A549 (cell line): Measurements from ENCODE around the gene LPCAT1. TPM values are rescaled to one million over a fixed set of nuclear protein-coding genes. Genes with fewer than 3 reads are reported as not detected.

Experiments
- ATAC-seq, 2 experiments: fragments of 200-7000 bp in 1 of 2; fragments of >200 bp in 1 of 2; cut with Nextera tagmentation in 1 of 2; cut with Tn5 transposase in 1 of 2; 3 replicates each; pipeline versions ENCODE4 v1.8.0 to v1.9.1; 2018 to 2020; ENCODE audit warnings: mild to moderate bottlenecking in 1 of 2, moderate library complexity in 1 of 2
- CTCF ChIA-PET: fragments of 300-600 bp; sonication (Branson Sonifier 250); formaldehyde crosslinking; extraction: SDS; loops from one replicate; lab custom pipeline; 2021; ENCODE audit warnings: antibody characterized with exemption, inconsistent platforms; lab: Yijun Ruan, JAX
- POLR2A ChIA-PET: fragments of 350-600 bp; formaldehyde crosslinking; extraction: SDS; loops from one replicate; lab custom pipeline; 2021; ENCODE audit warnings: antibody characterized with exemption, inconsistent platforms; lab: Yijun Ruan, JAX
- DNase-seq, 2 experiments: peaks; one replicate each; pipeline versions ENCODE4 v3.0.0 to v3.0.0-alpha.2; 2011 to 2016; ENCODE audit warnings: low read depth in 1 of 2, low spot score in 1 of 2
- FAIRE-seq: peaks from 2 replicates; lab custom pipeline; 2011; peaks lifted over from hg19 to GRCh38; lab: Jason Lieb, UNC
- H3K27ac ChIP-seq, 2 experiments: fragments of >200 bp; sonication (Bioruptor Twin); formaldehyde crosslinking; 3 replicates each; pipeline ENCODE4 v1.5.1; 2016 to 2017
- H3K4me1 ChIP-seq: fragments of >200 bp; sonication (Bioruptor Twin); formaldehyde crosslinking; 3 replicates; pipeline ENCODE4 v1.6.1; 2016
- H3K4me2 ChIP-seq: fragments of >200 bp; sonication (Bioruptor Twin); formaldehyde crosslinking; 3 replicates; pipeline ENCODE4 v1.6.1; 2016
- H3K4me3 ChIP-seq: fragments of >200 bp; sonication (Bioruptor Twin); formaldehyde crosslinking; 3 replicates; pipeline ENCODE4 v1.5.1; 2016
- H3K9me3 ChIP-seq: fragments of >200 bp; sonication (Bioruptor Twin); formaldehyde crosslinking; 3 replicates; pipeline ENCODE4 v1.6.1; 2016
- BHLHE40 ChIP-seq: IDR thresholded peaks from 2 replicates; pipeline ENCODE4 v1.6.1; 2012; ENCODE audit warnings: low read depth, low read length, inconsistent platforms
- CBX2 ChIP-seq: fragments of 200-600 bp; sonication (generic); IDR thresholded peaks from 2 replicates; pipeline ENCODE4 v1.6.1; 2016; ENCODE audit warnings: low read depth, mild to moderate bottlenecking, borderline replicate concordance
- CBX8 ChIP-seq: fragments of 200-600 bp; sonication (generic); IDR thresholded peaks from 2 replicates; pipeline ENCODE4 v1.6.1; 2016
- CHD2 ChIP-seq: fragments of 150-350 bp; IDR thresholded peaks from 2 replicates; pipeline ENCODE4 v1.6.1; 2014; ENCODE audit warnings: low read length; ENCODE audit not compliant: partially characterized antibody
- EHF ChIP-seq: fragments of 250-450 bp; sonication (Bioruptor Pico); IDR thresholded peaks from 2 replicates; pipeline ENCODE4 v1.5.0; 2020; ENCODE audit warnings: mild to moderate bottlenecking
- EHMT2 ChIP-seq: fragments of 200-600 bp; sonication (generic); IDR thresholded peaks from 2 replicates; pipeline ENCODE4 v1.6.1; 2016; ENCODE audit warnings: antibody characterized with exemption, low read depth, mild to moderate bottlenecking, moderate library complexity
- ESRRA ChIP-seq: fragments of 150-350 bp; IDR thresholded peaks from 2 replicates; pipeline ENCODE4 v1.6.1; 2014; ENCODE audit warnings: mild to moderate bottlenecking, low read length, borderline replicate concordance
- FOSB ChIP-seq: fragments of 250-450 bp; sonication (Bioruptor Pico); IDR thresholded peaks from 2 replicates; pipeline ENCODE4 v1.5.0; 2020; ENCODE audit warnings: mild to moderate bottlenecking, moderate library complexity
- FOXS1 ChIP-seq: fragments of 250-450 bp; sonication (Bioruptor Pico); IDR thresholded peaks from 2 replicates; pipeline ENCODE4 v1.5.0; 2020; ENCODE audit warnings: mild to moderate bottlenecking, moderate library complexity
- GATA3 ChIP-seq: IDR thresholded peaks from 2 replicates; pipeline ENCODE4 v1.6.1; 2012; ENCODE audit warnings: borderline replicate concordance
- HDAC2 ChIP-seq: fragments of 200-600 bp; sonication (generic); IDR thresholded peaks from 2 replicates; pipeline ENCODE4 v1.6.1; 2016
- HES2 ChIP-seq: fragments of >200 bp; sonication (Bioruptor Twin); formaldehyde crosslinking; IDR thresholded peaks from 2 replicates; pipeline ENCODE4 v1.6.1; 2016
- HMGXB4 ChIP-seq: fragments of 250-450 bp; sonication (Bioruptor Pico); IDR thresholded peaks from 2 replicates; pipeline ENCODE4 v1.5.0; 2021; ENCODE audit warnings: mild to moderate bottlenecking, moderate library complexity, borderline replicate concordance
- HOXB5 ChIP-seq: fragments of 250-450 bp; sonication (Bioruptor Pico); IDR thresholded peaks from 2 replicates; pipeline ENCODE4 v1.5.0; 2020; ENCODE audit warnings: mild to moderate bottlenecking, moderate library complexity
- JUN ChIP-seq, 2 experiments: fragments of >200 bp; sonication (Bioruptor Twin); formaldehyde crosslinking; IDR thresholded peaks; 2 replicates in 1 of 2; 3 replicates in 1 of 2; pipeline ENCODE4 v1.6.1; 2016 to 2017
- KDM1A ChIP-seq: fragments of 200-600 bp; sonication (generic); IDR thresholded peaks from 2 replicates; pipeline ENCODE4 v1.6.1; 2016; ENCODE audit warnings: low read depth, mild to moderate bottlenecking
- MAX ChIP-seq: IDR thresholded peaks from 2 replicates; pipeline ENCODE4 v1.6.1; 2012
- MYC ChIP-seq: IDR thresholded peaks from 2 replicates; pipeline ENCODE4 v1.6.1; 2012; ENCODE audit warnings: mild to moderate bottlenecking, inconsistent platforms, low read length, improper control_type of control experiment, borderline replicate concordance
- NFE2L2 ChIP-seq: fragments of 150-350 bp; conservative IDR thresholded peaks from 2 replicates; pipeline ENCODE4 v1.6.1; 2014; ENCODE audit warnings: low read length
- PHF8 ChIP-seq: fragments of 200-600 bp; sonication (generic); IDR thresholded peaks from 2 replicates; pipeline ENCODE4 v1.6.1; 2016; ENCODE audit warnings: low read depth, mild to moderate bottlenecking, antibody characterized with exemption, moderate library complexity, borderline replicate concordance
- POLR2A ChIP-seq: IDR thresholded peaks from 2 replicates; pipeline ENCODE4 v1.6.1; 2012; ENCODE audit warnings: mild to moderate bottlenecking, low read length
- RAD21 ChIP-seq, 2 experiments: fragments of >200 bp in 1 of 2; sonication (Bioruptor Twin) in 1 of 2; formaldehyde crosslinking in 1 of 2; IDR thresholded peaks in 1 of 2; conservative IDR thresholded peaks in 1 of 2; 2 replicates in 1 of 2; 3 replicates in 1 of 2; pipeline ENCODE4 v1.6.1; 2012 to 2018; ENCODE audit warnings: inconsistent platforms in 1 of 2
- RARB ChIP-seq: fragments of 250-450 bp; sonication (Bioruptor Pico); IDR thresholded peaks from 2 replicates; pipeline ENCODE4 v1.8.0; 2021; ENCODE audit warnings: mild to moderate bottlenecking, moderate library complexity
- SMC3 ChIP-seq: fragments of >200 bp; sonication (Bioruptor Twin); formaldehyde crosslinking; IDR thresholded peaks from 3 replicates; pipeline ENCODE4 v1.6.1; 2018; ENCODE audit warnings: inconsistent platforms
- TP53 ChIP-seq: fragments of 250-450 bp; sonication (Bioruptor Pico); IDR thresholded peaks from 2 replicates; pipeline ENCODE4 v1.5.0; 2021; ENCODE audit warnings: mild to moderate bottlenecking, moderate library complexity
- USF2 ChIP-seq: fragments of 450-650 bp; IDR thresholded peaks from 2 replicates; pipeline ENCODE4 v1.6.1; 2014; ENCODE audit warnings: antibody characterized with exemption
- ZC3H11A ChIP-seq: fragments of 450-650 bp; IDR thresholded peaks from 2 replicates; pipeline ENCODE4 v1.6.1; 2014; ENCODE audit warnings: antibody characterized with exemption, mild to moderate bottlenecking
- WGBS: methylation state at CpG from one replicate; pipeline ENCODE4 v1.1.6; 2017; ENCODE audit errors: missing lambda C conversion rate; 5-methylcytosine and 5-hydroxymethylcytosine counted together
- polyA plus RNA-seq, 4 experiments: library from polyadenylated mRNA; depleted of rRNA in 3 of 4; stranded (reverse); fragments of >200 nt; fragmentation: RNase III in 1 of 4; extraction: RNeasy Plus Mini Kit Qiagen cat#74134 plus additional on column Dnase treatment in 1 of 4; gene quantifications; 2 replicates in 3 of 4; 3 replicates in 1 of 4; pipeline ENCODE4 v1.2.3, GENCODE V29; 2011 to 2017

The LPCAT1 gene
- polyA plus RNA-seq, 2 of the 4 experiments (the other 2 are of a cell fraction), result 22.9 to 74.9 TPM

- TF ChIP-seq HOXB5 (CRISPR knock-in tag), result no peak
- no peak for TF ChIP-seq ESRRA
- no peak for TF ChIP-seq HMGXB4 (CRISPR knock-in tag)
- no peak for TF ChIP-seq JUN (IDR thresholded peaks at IDR 0.05)
- TF ChIP-seq CBX8, result no peak
Measured at GRCh38 chr5:1527533-1528205, 3.9 kb upstream of the LPCAT1 start (continued).

- DNase-seq (no peak), FAIRE-seq (no peak), ATAC-seq (no peak)
- Histone ChIP-seq H3K4me1 (peaks cover 15% of the 10 kb centered on the region), H3K4me3 (no peak overlapping the region), H3K4me2 (no peak overlapping the region), H3K9me3 (no peaks in the 10 kb centered on the region), H3K27ac (peak overlapping the region in 1 of 2 experiments; percentile 23; a peak in 1 of 6 replicates)
- ChIA-PET POLR2A (no interaction called here), CTCF (interaction anchor here (0.5 to 1.4 kb wide), 4 partner anchors 10 to 522 kb away, joined by 3 to 6 read pairs (median 3); no protein-coding TSS in a partner anchor)
- no peak for TF ChIP-seq GATA3
- TF ChIP-seq EHMT2, result no peak
- TF ChIP-seq EHF (CRISPR knock-in tag), result no peak
- no peak for TF ChIP-seq MAX
- no peak for TF ChIP-seq RAD21 (conservative IDR thresholded peaks at IDR 0.05 in 1 of 2, IDR thresholded peaks at IDR 0.05 in 1 of 2)
- no peak for TF ChIP-seq POLR2A
- TF ChIP-seq TP53 (CRISPR knock-in tag), result no peak
- TF ChIP-seq SMC3, result no peak
- no peak for TF ChIP-seq FOXS1 (CRISPR knock-in tag)
- TF ChIP-seq MYC, result no peak
- TF ChIP-seq USF2, result no peak
- no peak for TF ChIP-seq HOXB5 (CRISPR knock-in tag)
- TF ChIP-seq HES2, result no peak
- TF ChIP-seq BHLHE40, result no peak
- TF ChIP-seq NFE2L2, result no peak
- no peak for TF ChIP-seq RARB (CRISPR knock-in tag)
- no peak for TF ChIP-seq FOSB
- TF ChIP-seq CHD2, result no peak
- TF ChIP-seq ZC3H11A, result no peak
- TF ChIP-seq KDM1A, result no peak
- 88% methylated on average over 7 of the region's 9 CpGs for WGBS
Measured at GRCh38 chr5:1526681-1527131, 2.9 kb upstream of the LPCAT1 start.

GRCh38 chr5:1526190-1526631 is 2.5 kb upstream of the LPCAT1 start:
- no peak for DNase-seq
- peaks cover 20% of the 10 kb centered on the region for H3K4me1 ChIP-seq
- H3K27ac ChIP-seq, result peak overlapping the region in 1 of 2 experiments; percentile 23; a peak in 1 of 6 replicates
- CTCF ChIA-PET, result interaction anchor here (0.5 to 1.4 kb wide), 4 partner anchors 10 to 521 kb away, joined by 3 to 6 read pairs (median 3); no protein-coding TSS in a partner anchor
- TF ChIP-seq PHF8 (no peak), CBX2 (no peak), ZC3H11A (no peak), MYC (no peak), HOXB5 (CRISPR knock-in tag) (no peak), CHD2 (no peak), HDAC2 (no peak)
- no peaks in the 10 kb centered on the region for H3K9me3 ChIP-seq
- no peak overlapping the region for H3K4me2 ChIP-seq
- ATAC-seq, result no peak
- WGBS, result 93% methylated on average over 7 of the region's 7 CpGs
- FAIRE-seq, result no peak
- no peak overlapping the region for H3K4me3 ChIP-seq
- POLR2A ChIA-PET, result no interaction called here
